Natural killer cell (primary cell): ENCODE measurements around the gene SPINK5. TPM values are rescaled to one million over a fixed set of nuclear protein-coding genes. Genes with fewer than 3 reads are reported as not detected.
A peak's percentile ranks its signal among the peaks of the same experiment; 100 is the strongest.

Experiments used
- ATAC-seq, 3 donors: fragments of 150-1000 bp in 2 of 3; fragments of 200-7000 bp in 1 of 3; cut with Tn5 transposase; 1 replicate in 1 of 3; 2 replicates in 2 of 3; pipeline ENCODE4 v1.10.0; 2021; ENCODE audit warnings: mild to moderate bottlenecking in 2 of 3, moderate library complexity in 2 of 3
- DNase-seq, 2 donors: peaks; one replicate each; pipeline versions ENCODE4 v3.0.0 to v3.0.0-alpha.2; 2013 to 2021; ENCODE audit warnings: mixed read lengths in 1 of 2
- H3K27ac ChIP-seq: one replicate; pipeline ENCODE4 v1.5.1; 2013; ENCODE audit warnings: mild to moderate bottlenecking, low read length
- H3K27me3 ChIP-seq: one replicate; pipeline ENCODE4 v1.6.1; 2013; ENCODE audit warnings: low read length; ENCODE audit not compliant: control insufficient read depth, insufficient read depth
- H3K36me3 ChIP-seq: one replicate; pipeline ENCODE4 v1.6.1; 2013; ENCODE audit warnings: low read length; ENCODE audit not compliant: control insufficient read depth, insufficient read depth
- H3K4me1 ChIP-seq: one replicate; pipeline ENCODE4 v1.6.1; 2013; ENCODE audit warnings: low read length; ENCODE audit not compliant: control insufficient read depth, insufficient read depth
- H3K4me3 ChIP-seq: one replicate; pipeline ENCODE4 v1.5.1; 2013; ENCODE audit warnings: low read length
- H3K9me3 ChIP-seq: one replicate; pipeline ENCODE4 v1.6.1; 2013; ENCODE audit warnings: low read length; ENCODE audit not compliant: control insufficient read depth, insufficient read depth
- H3K27ac Mint-ChIP-seq, 2 donors: one replicate each; pipeline ENCODE4 v1.8.0; 2022; ENCODE audit warnings: mild to moderate bottlenecking in 2 of 2, mixed read lengths in 2 of 2, moderate library complexity in 1 of 2
- H3K27me3 Mint-ChIP-seq, 2 donors: one replicate each; pipeline ENCODE4 v1.8.0; 2022; ENCODE audit warnings: low read depth in 2 of 2, mixed read lengths in 2 of 2
- H3K36me3 Mint-ChIP-seq: one replicate; pipeline ENCODE4 v1.8.0; 2022; ENCODE audit warnings: mixed read lengths
- H3K4me1 Mint-ChIP-seq, 2 donors: one replicate each; pipeline ENCODE4 v1.8.0; 2022; ENCODE audit warnings: mixed read lengths in 2 of 2
- H3K4me3 Mint-ChIP-seq: one replicate; pipeline ENCODE4 v1.8.0; 2022; ENCODE audit warnings: mild to moderate bottlenecking, moderate library complexity, mixed read lengths
- H3K9me3 Mint-ChIP-seq, 2 donors: one replicate each; pipeline ENCODE4 v1.8.0; 2022; ENCODE audit warnings: mixed read lengths in 2 of 2
- CTCF ChIP-seq: fragments of 200-600 bp; IDR thresholded peaks from one replicate; pipeline ENCODE4 v1.8.0; 2022; ENCODE audit warnings: antibody characterized with exemption
- WGBS: methylation state at CpG from one replicate; pipeline ENCODE4 v1.1.7; 2013; ENCODE audit warnings: missing lambda C conversion rate; ENCODE audit not compliant: insufficient coverage; 5-methylcytosine and 5-hydroxymethylcytosine counted together
- intact Hi-C: fragments of 100-400 bp; cut with micrococcal nuclease; formaldehyde crosslinking; loops from one replicate; pipeline ENCODE4 v1.14.2; 2022
- total RNA-seq, 4 donors: library from RNA; stranded (reverse); fragments of 120-200 nt in 1 of 4; gene quantifications; one replicate each; pipeline versions ENCODE4 v1.2.3 to v1.2.4, GENCODE V29; 2013 to 2022

The SPINK5 gene
- total RNA-seq, 3 donors from 2014 or later (not counting 1 experiment from before 2014, with no cell fraction given): not detected

- no CpG with 5 or more reads among the region's 3 CpGs for WGBS
- Histone ChIP-seq H3K9me3 (no peaks in the 10 kb centered on the region), H3K27me3 (no peaks in the 10 kb centered on the region), H3K4me1 (no peaks in the 10 kb centered on the region), H3K4me3 (no peak overlapping the region), H3K27ac (no peak overlapping the region), H3K36me3 (no peaks in the 10 kb centered on the region)
- H3K36me3 Mint-ChIP-seq: no peaks in the 10 kb centered on the region
- peak in 1 of 3 donors; percentile 52 for ATAC-seq
- no peak for TF ChIP-seq CTCF
- H3K4me3 Mint-ChIP-seq: no peak overlapping the region
- peak in 1 of 2 donors; percentile 8 for DNase-seq
- peaks cover 0 to 4% of the 10 kb centered on the region in 2 donors for H3K27me3 Mint-ChIP-seq
- no peaks in the 10 kb centered on the region for H3K9me3 Mint-ChIP-seq
- no peaks in the 10 kb centered on the region for H3K4me1 Mint-ChIP-seq
- H3K27ac Mint-ChIP-seq: no peak overlapping the region
- intact Hi-C loops: no loop called here
Measured at GRCh38 chr5:148186248-148187003, 122.6 kb downstream of the SPINK5 start.

Other genes starting within 250 kb of the SPINK5 start
- not detected for gene SPINK1, start 232.3 kb upstream of the SPINK5 start, total RNA-seq
- gene SCGB3A2, start 185.3 kb upstream of the SPINK5 start, total RNA-seq: 1 to 10 TPM in 1 of 3 donors, not detected in 2; 1.2 TPM
- not detected for gene C5orf46, start 157.4 kb upstream of the SPINK5 start, total RNA-seq
- gene SPINK14, start 104.6 kb downstream of the SPINK5 start, total RNA-seq: not detected
- not detected for gene SPINK6, start 139.1 kb downstream of the SPINK5 start, total RNA-seq
- not detected for gene MARCOL, start 174.5 kb downstream of the SPINK5 start, total RNA-seq
- not detected for gene SPINK13, start 204.8 kb downstream of the SPINK5 start, total RNA-seq
- gene SPINK7, start 248.4 kb downstream of the SPINK5 start, total RNA-seq: not detected